ENCODE results near the gene INPP4A. TPM values are rescaled to one million over a fixed set of nuclear protein-coding genes. Genes with fewer than 3 reads are reported as not detected.

The INPP4A gene
- total and polyA plus RNA-seq, 2 of the 13 experiments (the other 11 are each of a cell fraction or from before 2014, with no cell fraction given) = 10.1 to 10.9 TPM

DNA sequence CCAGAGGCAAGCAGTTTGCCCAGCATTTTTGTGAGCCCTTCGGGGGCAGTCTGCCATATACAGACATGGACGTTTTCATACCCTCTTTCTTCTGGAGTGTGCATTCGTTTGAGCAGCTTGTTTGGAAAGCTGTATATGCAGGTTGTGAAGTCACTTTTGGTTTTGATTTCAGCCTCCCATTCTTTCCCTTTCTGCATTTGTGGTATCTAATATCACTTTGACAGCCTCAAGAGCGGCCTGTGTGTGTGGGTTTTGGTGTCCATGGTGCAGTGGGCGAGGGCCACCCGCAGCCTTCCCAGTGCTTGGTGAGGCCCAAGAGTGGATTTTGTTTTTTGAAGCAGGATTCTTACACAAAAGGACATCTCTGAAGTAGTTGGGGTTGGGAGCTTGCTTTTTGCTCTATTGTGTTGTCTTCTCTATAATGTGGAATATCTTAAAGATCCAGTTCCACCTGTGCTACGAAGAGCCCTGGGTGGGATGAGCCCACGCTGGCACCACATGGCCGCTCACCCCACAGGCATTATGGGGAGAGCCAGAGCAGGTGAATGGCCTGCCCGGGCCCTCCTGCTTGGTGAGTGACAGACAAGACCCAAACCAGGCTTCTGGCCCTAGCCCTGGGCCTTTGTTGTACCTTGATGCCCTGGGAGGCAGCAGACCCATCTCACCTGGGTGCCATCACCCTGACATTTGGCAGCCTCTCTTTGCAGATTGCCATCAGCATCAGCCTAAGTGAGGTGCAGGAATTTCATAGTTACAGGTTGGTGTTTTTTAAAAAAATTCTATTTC is 29.5 kb downstream of the INPP4A start:
- H3K27me3 ChIP-seq (ENCODE audit: control insufficient read depth in 1 of 2, insufficient read depth in 2 of 2, low read length in 2 of 2) = no peaks in the 10 kb centered on the region
- DNase-seq (ENCODE audit: low spot score) (no peak), ATAC-seq (no peak), FAIRE-seq (no peak)
- H3K9me3 ChIP-seq (ENCODE audit: low read length) = no peaks in the 10 kb centered on the region
- intact Hi-C loops (cut with micrococcal nuclease; ENCODE audit: unreplicated experiment) = no loop called here
- no peaks in the 10 kb centered on the region for H3K79me2 ChIP-seq (ENCODE audit: insufficient read depth, low read length)
- CTCF ChIA-PET (ENCODE audit: low intra/inter-chr PET ratio, low total read pairs) = no interaction called here
- no peak overlapping the region for H3K4me2 ChIP-seq (ENCODE audit: low read depth, low read length)
- H2AFZ ChIP-seq (ENCODE audit: low read length) = no peak overlapping the region
- in situ Hi-C loops (cut with HindIII; ENCODE audit: extremely low pct_ligation_motif_present, low pct_unique_long_range_greater_than_20kb) = no loop called here
- BruUV-seq (replicated peaks) = no TSS peak
- WGBS (ENCODE audit: low lambda C conversion rate) = 89% methylated on average over 10 of the region's 10 CpGs
- H3K4me3 ChIP-seq (replicated peaks in 1 of 3; ENCODE audit: insufficient read depth in 1 of 3, low read depth in 2 of 3, low read length in 3 of 3) = no peak overlapping the region
- H4K20me1 ChIP-seq (ENCODE audit: insufficient read depth, low read length) = peaks cover 9% of the 10 kb centered on the region; the same call in 1 of the 2 replicates
- H3K4me1 ChIP-seq (ENCODE audit: insufficient read depth, low read length) = peaks cover 17% of the 10 kb centered on the region
- H3K27ac ChIP-seq (ENCODE audit: extremely low read length, insufficient read depth, low read length) = no peak overlapping the region
- H3K36me3 ChIP-seq (replicated peaks in 1 of 2; ENCODE audit: control insufficient read depth in 1 of 2, insufficient read depth in 2 of 2, low read length in 2 of 2) = no peaks in the 10 kb centered on the region; a peak in 1 of 5 replicates
- H3K9ac ChIP-seq (ENCODE audit: insufficient read depth, low read depth, low read length) = no peak overlapping the region
- no peak for TF ChIP-seq ATM (IDR thresholded peaks at IDR 0.05; ENCODE audit: borderline replicate concordance)
- no peak for TF ChIP-seq ZNF737 (CRISPR knock-in tag; IDR thresholded peaks at IDR 0.05; ENCODE audit: borderline replicate concordance)
- no peak for TF ChIP-seq ZNF224 (CRISPR knock-in tag; IDR thresholded peaks at IDR 0.05)
- no peak for TF ChIP-seq MTA1 (CRISPR knock-in tag; IDR thresholded peaks at IDR 0.05; ENCODE audit: borderline replicate concordance)
- no peak for TF ChIP-seq ATF7-NPFF (CRISPR knock-in tag; IDR thresholded peaks at IDR 0.05; ENCODE audit: low read depth)
- TF ChIP-seq, protein P1, sequence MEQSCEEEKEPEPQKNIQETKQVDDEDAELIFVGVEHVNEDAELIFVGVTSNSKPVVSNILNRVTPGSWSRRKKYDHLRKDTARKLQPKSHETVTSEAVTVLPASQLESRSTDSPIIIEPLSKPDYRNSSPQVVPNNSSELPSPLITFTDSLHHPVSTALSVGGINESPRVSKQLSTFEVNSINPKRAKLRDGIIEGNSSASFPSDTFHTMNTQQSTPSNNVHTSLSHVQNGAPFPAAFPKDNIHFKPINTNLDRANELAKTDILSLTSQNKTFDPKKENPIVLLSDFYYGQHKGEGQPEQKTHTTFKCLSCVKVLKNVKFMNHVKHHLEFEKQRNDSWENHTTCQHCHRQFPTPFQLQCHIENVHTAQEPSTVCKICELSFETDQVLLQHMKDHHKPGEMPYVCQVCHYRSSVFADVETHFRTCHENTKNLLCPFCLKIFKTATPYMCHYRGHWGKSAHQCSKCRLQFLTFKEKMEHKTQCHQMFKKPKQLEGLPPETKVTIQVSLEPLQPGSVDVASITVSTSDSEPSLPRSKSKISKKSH (CRISPR knock-in tag; IDR thresholded peaks at IDR 0.05; ENCODE audit: borderline replicate concordance) = no peak
- TF ChIP-seq, protein P2, sequence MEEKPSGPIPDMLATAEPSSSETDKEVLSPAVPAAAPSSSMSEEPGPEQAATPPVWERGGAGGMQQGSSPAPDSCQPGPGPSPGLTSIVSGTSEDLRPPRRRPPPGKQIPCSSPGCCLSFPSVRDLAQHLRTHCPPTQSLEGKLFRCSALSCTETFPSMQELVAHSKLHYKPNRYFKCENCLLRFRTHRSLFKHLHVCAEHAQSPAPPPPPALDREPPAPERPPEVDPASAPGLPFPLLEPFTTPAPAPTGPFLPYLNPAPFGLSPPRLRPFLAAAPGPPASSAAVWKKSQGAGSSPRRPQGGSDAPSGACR (CRISPR knock-in tag; IDR thresholded peaks at IDR 0.05) = no peak
- no peak for TF ChIP-seq ZNF496 (CRISPR knock-in tag; IDR thresholded peaks at IDR 0.05; ENCODE audit: insufficient replicate concordance)
- POLR2A ChIA-PET = no interaction called here
